Body of pancreas (tissue), 4 donors: Measurements from ENCODE around the gene ST3GAL5.

Experiments used
- CTCF ChIP-seq, 7 experiments: fragments of 450-650 bp in 4 of 7; fragments of 200-600 bp in 3 of 7; sonication (generic) in 3 of 7; IDR thresholded peaks; one replicate each; pipeline ENCODE4 v1.5.1; 2016 to 2019; ENCODE audit warnings: antibody characterized with exemption in 7 of 7
- POLR2A ChIP-seq, 3 donors: fragments of 450-650 bp; IDR thresholded peaks; one replicate each; pipeline ENCODE4 v1.6.1; 2016; ENCODE audit warnings: antibody characterized with exemption in 3 of 3, mild to moderate bottlenecking in 2 of 3

GRCh38 chr2:85843543-85843942 lies 45.2 kb downstream of the ST3GAL5 start:
- peak in 6 of 7 experiments; percentile 32 to 46 (median 39) for TF ChIP-seq CTCF (IDR thresholded peaks at IDR 0.05)
- no peak for TF ChIP-seq POLR2A (IDR thresholded peaks at IDR 0.05)
